ENCODE data around the gene ADIRF. TPM values are rescaled to one million over a fixed set of nuclear protein-coding genes. Genes with fewer than 3 reads are reported as not detected.

The ADIRF gene
- total and polyA plus RNA-seq, 9 of the 15 experiments (the other 6 are each of a cell fraction or from before 2014, with no cell fraction given) = 0.08 TPM; not detected in 8

DNA sequence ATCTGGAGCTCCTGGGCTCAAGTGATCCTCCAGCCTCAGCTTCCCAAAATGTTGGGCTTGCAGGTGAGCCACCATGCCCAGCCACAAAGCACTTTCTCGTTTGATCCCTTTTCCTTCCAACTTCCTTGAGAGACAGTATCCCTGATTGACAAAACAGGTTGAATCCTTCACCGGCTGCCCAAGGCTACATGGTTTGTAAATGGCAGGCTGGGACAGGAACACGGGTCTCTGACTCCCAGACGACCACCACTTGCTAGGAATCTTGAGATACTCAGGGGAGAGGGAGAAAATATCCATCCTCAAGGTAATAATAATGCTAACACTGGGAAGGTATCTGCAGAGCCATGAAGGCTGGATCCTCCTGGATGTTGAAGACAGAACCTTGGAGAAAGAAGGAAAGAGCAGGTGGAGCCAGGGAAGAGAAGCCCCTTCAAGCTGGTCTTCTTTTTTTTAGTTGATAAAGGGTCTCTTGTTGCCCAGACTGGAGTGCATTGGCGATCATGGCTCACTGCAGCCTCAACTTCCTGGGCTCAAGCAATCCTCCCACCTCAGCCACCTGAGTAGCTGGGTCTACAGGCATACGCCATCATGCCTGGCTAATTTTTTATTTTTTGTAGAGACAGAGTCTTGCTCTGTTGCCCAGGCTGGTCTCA lies 30.7 kb upstream of the ADIRF start (continued):
- TF ChIP-seq, protein P1, sequence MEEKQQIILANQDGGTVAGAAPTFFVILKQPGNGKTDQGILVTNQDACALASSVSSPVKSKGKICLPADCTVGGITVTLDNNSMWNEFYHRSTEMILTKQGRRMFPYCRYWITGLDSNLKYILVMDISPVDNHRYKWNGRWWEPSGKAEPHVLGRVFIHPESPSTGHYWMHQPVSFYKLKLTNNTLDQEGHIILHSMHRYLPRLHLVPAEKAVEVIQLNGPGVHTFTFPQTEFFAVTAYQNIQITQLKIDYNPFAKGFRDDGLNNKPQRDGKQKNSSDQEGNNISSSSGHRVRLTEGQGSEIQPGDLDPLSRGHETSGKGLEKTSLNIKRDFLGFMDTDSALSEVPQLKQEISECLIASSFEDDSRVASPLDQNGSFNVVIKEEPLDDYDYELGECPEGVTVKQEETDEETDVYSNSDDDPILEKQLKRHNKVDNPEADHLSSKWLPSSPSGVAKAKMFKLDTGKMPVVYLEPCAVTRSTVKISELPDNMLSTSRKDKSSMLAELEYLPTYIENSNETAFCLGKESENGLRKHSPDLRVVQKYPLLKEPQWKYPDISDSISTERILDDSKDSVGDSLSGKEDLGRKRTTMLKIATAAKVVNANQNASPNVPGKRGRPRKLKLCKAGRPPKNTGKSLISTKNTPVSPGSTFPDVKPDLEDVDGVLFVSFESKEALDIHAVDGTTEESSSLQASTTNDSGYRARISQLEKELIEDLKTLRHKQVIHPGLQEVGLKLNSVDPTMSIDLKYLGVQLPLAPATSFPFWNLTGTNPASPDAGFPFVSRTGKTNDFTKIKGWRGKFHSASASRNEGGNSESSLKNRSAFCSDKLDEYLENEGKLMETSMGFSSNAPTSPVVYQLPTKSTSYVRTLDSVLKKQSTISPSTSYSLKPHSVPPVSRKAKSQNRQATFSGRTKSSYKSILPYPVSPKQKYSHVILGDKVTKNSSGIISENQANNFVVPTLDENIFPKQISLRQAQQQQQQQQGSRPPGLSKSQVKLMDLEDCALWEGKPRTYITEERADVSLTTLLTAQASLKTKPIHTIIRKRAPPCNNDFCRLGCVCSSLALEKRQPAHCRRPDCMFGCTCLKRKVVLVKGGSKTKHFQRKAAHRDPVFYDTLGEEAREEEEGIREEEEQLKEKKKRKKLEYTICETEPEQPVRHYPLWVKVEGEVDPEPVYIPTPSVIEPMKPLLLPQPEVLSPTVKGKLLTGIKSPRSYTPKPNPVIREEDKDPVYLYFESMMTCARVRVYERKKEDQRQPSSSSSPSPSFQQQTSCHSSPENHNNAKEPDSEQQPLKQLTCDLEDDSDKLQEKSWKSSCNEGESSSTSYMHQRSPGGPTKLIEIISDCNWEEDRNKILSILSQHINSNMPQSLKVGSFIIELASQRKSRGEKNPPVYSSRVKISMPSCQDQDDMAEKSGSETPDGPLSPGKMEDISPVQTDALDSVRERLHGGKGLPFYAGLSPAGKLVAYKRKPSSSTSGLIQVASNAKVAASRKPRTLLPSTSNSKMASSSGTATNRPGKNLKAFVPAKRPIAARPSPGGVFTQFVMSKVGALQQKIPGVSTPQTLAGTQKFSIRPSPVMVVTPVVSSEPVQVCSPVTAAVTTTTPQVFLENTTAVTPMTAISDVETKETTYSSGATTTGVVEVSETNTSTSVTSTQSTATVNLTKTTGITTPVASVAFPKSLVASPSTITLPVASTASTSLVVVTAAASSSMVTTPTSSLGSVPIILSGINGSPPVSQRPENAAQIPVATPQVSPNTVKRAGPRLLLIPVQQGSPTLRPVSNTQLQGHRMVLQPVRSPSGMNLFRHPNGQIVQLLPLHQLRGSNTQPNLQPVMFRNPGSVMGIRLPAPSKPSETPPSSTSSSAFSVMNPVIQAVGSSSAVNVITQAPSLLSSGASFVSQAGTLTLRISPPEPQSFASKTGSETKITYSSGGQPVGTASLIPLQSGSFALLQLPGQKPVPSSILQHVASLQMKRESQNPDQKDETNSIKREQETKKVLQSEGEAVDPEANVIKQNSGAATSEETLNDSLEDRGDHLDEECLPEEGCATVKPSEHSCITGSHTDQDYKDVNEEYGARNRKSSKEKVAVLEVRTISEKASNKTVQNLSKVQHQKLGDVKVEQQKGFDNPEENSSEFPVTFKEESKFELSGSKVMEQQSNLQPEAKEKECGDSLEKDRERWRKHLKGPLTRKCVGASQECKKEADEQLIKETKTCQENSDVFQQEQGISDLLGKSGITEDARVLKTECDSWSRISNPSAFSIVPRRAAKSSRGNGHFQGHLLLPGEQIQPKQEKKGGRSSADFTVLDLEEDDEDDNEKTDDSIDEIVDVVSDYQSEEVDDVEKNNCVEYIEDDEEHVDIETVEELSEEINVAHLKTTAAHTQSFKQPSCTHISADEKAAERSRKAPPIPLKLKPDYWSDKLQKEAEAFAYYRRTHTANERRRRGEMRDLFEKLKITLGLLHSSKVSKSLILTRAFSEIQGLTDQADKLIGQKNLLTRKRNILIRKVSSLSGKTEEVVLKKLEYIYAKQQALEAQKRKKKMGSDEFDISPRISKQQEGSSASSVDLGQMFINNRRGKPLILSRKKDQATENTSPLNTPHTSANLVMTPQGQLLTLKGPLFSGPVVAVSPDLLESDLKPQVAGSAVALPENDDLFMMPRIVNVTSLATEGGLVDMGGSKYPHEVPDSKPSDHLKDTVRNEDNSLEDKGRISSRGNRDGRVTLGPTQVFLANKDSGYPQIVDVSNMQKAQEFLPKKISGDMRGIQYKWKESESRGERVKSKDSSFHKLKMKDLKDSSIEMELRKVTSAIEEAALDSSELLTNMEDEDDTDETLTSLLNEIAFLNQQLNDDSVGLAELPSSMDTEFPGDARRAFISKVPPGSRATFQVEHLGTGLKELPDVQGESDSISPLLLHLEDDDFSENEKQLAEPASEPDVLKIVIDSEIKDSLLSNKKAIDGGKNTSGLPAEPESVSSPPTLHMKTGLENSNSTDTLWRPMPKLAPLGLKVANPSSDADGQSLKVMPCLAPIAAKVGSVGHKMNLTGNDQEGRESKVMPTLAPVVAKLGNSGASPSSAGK (IDR thresholded peaks at IDR 0.05) = no peak
- no peak for TF ChIP-seq TAF7 (tag; IDR thresholded peaks at IDR 0.05)
- TF ChIP-seq ATF7 (IDR thresholded peaks at IDR 0.05) = no peak
- no peak for TF ChIP-seq CREM (IDR thresholded peaks at IDR 0.05; ENCODE audit: low read depth)
- TF ChIP-seq, protein P2, sequence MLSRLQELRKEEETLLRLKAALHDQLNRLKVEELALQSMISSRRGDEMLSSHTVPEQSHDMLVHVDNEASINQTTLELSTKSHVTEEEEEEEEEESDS (CRISPR knock-in tag; IDR thresholded peaks at IDR 0.05) = no peak
- TF ChIP-seq HDAC1 (IDR thresholded peaks at IDR 0.05) = no peak
- no peak for TF ChIP-seq TAF15 (IDR thresholded peaks at IDR 0.05; ENCODE audit: low read depth, low read length)
- no peak for TF ChIP-seq WHSC1 (IDR thresholded peaks at IDR 0.05; ENCODE audit: low read length)
- no peak for TF ChIP-seq GABPB1 (CRISPR knock-in tag; IDR thresholded peaks at IDR 0.05)
- no peak for TF ChIP-seq ZSCAN32 (CRISPR knock-in tag; IDR thresholded peaks at IDR 0.05)
- TF ChIP-seq, protein P3, sequence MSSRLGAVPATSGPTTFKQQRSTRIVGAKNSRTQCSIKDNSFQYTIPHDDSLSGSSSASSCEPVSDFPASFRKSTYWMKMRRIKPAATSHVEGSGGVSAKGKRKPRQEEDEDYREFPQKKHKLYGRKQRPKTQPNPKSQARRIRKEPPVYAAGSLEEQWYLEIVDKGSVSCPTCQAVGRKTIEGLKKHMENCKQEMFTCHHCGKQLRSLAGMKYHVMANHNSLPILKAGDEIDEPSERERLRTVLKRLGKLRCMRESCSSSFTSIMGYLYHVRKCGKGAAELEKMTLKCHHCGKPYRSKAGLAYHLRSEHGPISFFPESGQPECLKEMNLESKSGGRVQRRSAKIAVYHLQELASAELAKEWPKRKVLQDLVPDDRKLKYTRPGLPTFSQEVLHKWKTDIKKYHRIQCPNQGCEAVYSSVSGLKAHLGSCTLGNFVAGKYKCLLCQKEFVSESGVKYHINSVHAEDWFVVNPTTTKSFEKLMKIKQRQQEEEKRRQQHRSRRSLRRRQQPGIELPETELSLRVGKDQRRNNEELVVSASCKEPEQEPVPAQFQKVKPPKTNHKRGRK (tag; IDR thresholded peaks at IDR 0.05) = no peak
- TF ChIP-seq MXD1 (CRISPR knock-in tag; IDR thresholded peaks at IDR 0.05; ENCODE audit: borderline replicate concordance, poor library complexity, severe bottlenecking) = no peak
- no peak for TF ChIP-seq TAF1 (IDR thresholded peaks at IDR 0.05; ENCODE audit: control insufficient read depth, extremely low read depth, insufficient read depth, low read length, severe bottlenecking)

Measured in K562 (cell line).